Activated CD8-positive, alpha-beta memory T cell treated with anti-CD3 and anti-CD28 coated beads, Interleukin-2, amount 50 U/mL, for 24 hours (primary cell): Measurements from ENCODE around the gene SEPTIN10.
"Not testable (repeated sequence)": the region's sequence is repeated elsewhere in the genome, so short reads cannot be mapped to it uniquely, and the experiment has no call there.

Experiments
- DNase-seq: peaks from one replicate; pipeline ENCODE4 v3.0.0-alpha.2; 2020; ENCODE audit errors: extremely low read depth

Gene SEPTIN10

GRCh38 chr2:109602617-109603188, 11.1 kb downstream of the SEPTIN10 start:
- DNase-seq = no peak

- no peak for DNase-seq
Observed at GRCh38 chr2:109601783-109602182, 12.0 kb downstream of the SEPTIN10 start.

GRCh38 chr2:109597283-109597682, 16.5 kb downstream of the SEPTIN10 start:
- DNase-seq = no peak

- no peak for DNase-seq
Observed at GRCh38 chr2:109595644-109596043, 18.1 kb downstream of the SEPTIN10 start.

GRCh38 chr2:109594246-109594885, 19.4 kb downstream of the SEPTIN10 start:
- DNase-seq = no peak

GRCh38 chr2:109592905-109593304, 20.9 kb downstream of the SEPTIN10 start:
- DNase-seq = no peak

GRCh38 chr2:109591206-109591605, 22.6 kb downstream of the SEPTIN10 start:
- no peak for DNase-seq

- DNase-seq = no peak
Observed at GRCh38 chr2:109586687-109587086, 27.1 kb downstream of the SEPTIN10 start.

GRCh38 chr2:109582928-109583895, 30.6 kb downstream of the SEPTIN10 start:
- no peak for DNase-seq

GRCh38 chr2:109577630-109578029, 36.1 kb downstream of the SEPTIN10 start:
- not testable (repeated sequence) for DNase-seq

GRCh38 chr2:109575373-109575772, 38.4 kb downstream of the SEPTIN10 start:
- no peak for DNase-seq

GRCh38 chr2:109563980-109564550, 49.7 kb downstream of the SEPTIN10 start:
- DNase-seq = no peak

GRCh38 chr2:109563288-109563687, 50.5 kb downstream of the SEPTIN10 start:
- DNase-seq = no peak

- no peak for DNase-seq
Observed at GRCh38 chr2:109562421-109562820, 51.3 kb downstream of the SEPTIN10 start.

GRCh38 chr2:109560265-109560664, 53.5 kb downstream of the SEPTIN10 start:
- DNase-seq = no peak

GRCh38 chr2:109558076-109558882, 55.5 kb downstream of the SEPTIN10 start:
- DNase-seq = no peak

GRCh38 chr2:109557309-109557708, 56.5 kb downstream of the SEPTIN10 start:
- DNase-seq = no peak

- DNase-seq = no peak
Observed at GRCh38 chr2:109555346-109555900, 58.3 kb downstream of the SEPTIN10 start.

GRCh38 chr2:109554758-109555157, 59.0 kb downstream of the SEPTIN10 start:
- DNase-seq = no peak

- no peak for DNase-seq
Observed at GRCh38 chr2:109549016-109549590, 64.7 kb downstream of the SEPTIN10 start.

- no peak for DNase-seq
Observed at GRCh38 chr2:109547280-109547679, 66.5 kb downstream of the SEPTIN10 start.
